ENCODE measurements around the gene SSBP3.

DNA sequence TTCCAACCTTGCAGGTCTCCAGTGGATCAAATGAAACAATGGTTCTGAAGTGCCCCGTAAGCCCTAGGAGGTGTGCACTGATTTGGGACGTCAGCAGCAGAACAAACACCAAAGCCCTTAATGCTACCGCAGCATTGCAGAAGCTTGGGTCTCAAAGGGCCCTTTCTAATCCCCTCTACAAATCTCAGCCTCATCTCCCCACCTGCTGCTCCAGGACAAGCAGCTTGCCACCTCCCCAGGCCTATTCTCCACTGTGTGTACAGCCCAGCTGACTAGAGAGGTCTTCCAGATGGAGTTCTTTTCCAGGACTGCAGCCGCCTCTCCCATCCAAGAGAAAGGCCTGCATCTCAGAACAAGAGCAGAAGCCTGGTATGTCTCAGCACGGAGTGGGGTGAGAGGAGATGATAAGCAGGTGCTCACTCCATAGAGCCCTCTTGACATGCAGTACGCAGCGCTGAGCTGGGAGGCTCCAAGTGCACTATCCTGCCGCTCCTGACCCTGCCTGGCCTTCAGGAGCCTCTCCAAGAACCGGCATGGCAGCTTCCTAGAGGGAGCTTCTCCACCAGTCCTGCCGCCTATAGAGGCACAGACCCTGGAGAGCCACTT, 160.0 kb downstream of the SSBP3 start:
- TF ChIP-seq, protein P1, sequence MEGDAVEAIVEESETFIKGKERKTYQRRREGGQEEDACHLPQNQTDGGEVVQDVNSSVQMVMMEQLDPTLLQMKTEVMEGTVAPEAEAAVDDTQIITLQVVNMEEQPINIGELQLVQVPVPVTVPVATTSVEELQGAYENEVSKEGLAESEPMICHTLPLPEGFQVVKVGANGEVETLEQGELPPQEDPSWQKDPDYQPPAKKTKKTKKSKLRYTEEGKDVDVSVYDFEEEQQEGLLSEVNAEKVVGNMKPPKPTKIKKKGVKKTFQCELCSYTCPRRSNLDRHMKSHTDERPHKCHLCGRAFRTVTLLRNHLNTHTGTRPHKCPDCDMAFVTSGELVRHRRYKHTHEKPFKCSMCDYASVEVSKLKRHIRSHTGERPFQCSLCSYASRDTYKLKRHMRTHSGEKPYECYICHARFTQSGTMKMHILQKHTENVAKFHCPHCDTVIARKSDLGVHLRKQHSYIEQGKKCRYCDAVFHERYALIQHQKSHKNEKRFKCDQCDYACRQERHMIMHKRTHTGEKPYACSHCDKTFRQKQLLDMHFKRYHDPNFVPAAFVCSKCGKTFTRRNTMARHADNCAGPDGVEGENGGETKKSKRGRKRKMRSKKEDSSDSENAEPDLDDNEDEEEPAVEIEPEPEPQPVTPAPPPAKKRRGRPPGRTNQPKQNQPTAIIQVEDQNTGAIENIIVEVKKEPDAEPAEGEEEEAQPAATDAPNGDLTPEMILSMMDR (IDR thresholded peaks at IDR 0.05) = no peak
- TF ChIP-seq POLR2AphosphoS5 (IDR thresholded peaks at IDR 0.05) = no peak

Data from breast epithelium (tissue), 3 donors.